AG10803 (cell line): ENCODE results near the gene DDX31.

ENCODE experiments used
- DNase-seq: peaks from one replicate; pipeline ENCODE4 v3.0.0; 2010; ENCODE audit warnings: low read depth
- H3K4me3 ChIP-seq: 2 replicates; pipeline ENCODE4 v1.5.1; 2011; ENCODE audit warnings: mild to moderate bottlenecking, low read length, control low read depth
- TF ChIP-seq, protein P1 (sequence below): conservative IDR thresholded peaks from 2 replicates; pipeline ENCODE4 v1.5.1; 2011; ENCODE audit warnings: mild to moderate bottlenecking, low read length, control low read depth, inconsistent platforms

DDX31 gene

DNA sequence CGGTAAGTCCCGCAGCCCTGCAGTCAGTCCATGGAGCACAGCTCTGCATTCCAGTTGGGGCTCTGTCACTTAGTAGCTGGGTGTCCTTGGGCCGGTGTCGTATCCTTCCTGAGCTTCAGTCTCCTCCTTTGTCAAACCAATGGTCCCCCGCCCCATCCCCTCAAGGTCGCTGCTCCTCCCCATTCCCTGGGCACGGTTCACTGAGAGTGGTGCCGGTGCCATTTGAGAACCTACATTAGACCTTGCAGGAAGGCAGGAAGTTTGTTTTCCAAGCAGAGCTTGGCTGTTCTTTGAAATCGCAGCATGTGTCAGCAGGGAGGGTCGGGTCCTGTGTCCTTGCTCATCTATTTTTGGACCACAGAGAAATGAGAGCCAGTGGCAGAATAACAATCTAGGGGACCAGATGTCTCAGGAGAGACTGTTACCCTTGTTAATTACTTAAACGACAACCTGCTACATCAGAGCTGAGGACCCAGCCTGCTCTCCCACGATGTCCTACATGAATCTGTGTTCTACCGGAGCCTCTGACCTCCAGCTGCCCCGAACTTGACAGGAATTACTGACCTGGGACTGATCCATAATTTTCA lies 109.1 kb downstream of the DDX31 start:
- TF ChIP-seq, protein P1, sequence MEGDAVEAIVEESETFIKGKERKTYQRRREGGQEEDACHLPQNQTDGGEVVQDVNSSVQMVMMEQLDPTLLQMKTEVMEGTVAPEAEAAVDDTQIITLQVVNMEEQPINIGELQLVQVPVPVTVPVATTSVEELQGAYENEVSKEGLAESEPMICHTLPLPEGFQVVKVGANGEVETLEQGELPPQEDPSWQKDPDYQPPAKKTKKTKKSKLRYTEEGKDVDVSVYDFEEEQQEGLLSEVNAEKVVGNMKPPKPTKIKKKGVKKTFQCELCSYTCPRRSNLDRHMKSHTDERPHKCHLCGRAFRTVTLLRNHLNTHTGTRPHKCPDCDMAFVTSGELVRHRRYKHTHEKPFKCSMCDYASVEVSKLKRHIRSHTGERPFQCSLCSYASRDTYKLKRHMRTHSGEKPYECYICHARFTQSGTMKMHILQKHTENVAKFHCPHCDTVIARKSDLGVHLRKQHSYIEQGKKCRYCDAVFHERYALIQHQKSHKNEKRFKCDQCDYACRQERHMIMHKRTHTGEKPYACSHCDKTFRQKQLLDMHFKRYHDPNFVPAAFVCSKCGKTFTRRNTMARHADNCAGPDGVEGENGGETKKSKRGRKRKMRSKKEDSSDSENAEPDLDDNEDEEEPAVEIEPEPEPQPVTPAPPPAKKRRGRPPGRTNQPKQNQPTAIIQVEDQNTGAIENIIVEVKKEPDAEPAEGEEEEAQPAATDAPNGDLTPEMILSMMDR, result no peak
- no peak overlapping the region for H3K4me3 ChIP-seq
- DNase-seq, result no peak

DNA sequence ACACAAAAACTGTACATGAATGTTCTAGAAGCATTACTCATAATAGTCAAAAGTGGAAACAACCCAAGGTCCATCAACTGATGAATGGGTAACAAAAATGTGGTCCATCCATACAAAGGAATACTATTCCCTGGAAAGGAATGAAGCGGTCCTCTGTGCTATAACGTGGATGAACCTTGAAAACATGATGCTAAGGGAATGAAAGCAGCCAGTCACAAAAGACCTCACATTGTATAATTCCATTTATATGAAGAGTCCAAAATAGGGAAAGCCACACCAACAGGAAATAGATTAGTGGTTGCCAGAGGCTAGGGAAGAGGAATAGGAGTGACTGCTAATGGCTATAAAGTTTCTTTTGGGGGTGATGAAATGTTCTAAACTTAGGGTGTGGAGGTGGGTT lies 110.1 kb downstream of the DDX31 start:
- DNase-seq, result no peak
- TF ChIP-seq, protein P1, result no peak
- no peak overlapping the region for H3K4me3 ChIP-seq

DNA sequence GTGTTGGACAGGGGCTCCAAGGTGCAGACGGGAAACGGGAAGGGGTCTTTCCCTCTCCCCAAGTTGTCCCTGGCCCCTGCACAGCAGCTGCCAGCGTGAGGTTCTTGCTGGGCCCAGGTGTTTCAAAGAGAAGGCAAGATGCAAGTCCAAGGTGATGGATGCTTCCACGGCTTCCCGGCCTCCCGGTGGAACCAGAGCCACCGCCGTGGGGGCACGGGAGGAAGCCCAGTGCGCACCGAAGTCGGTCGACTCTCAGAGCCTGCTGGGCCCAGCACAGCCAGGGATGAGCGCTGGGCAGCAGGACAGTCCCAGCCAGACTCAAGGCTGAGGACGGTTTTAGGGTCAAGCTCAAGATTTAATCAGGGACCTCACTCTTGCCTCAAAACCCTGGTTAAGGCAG lies 112.6 kb downstream of the DDX31 start:
- DNase-seq, result no peak
- no peak overlapping the region for H3K4me3 ChIP-seq
- TF ChIP-seq, protein P1, result no peak

DNA sequence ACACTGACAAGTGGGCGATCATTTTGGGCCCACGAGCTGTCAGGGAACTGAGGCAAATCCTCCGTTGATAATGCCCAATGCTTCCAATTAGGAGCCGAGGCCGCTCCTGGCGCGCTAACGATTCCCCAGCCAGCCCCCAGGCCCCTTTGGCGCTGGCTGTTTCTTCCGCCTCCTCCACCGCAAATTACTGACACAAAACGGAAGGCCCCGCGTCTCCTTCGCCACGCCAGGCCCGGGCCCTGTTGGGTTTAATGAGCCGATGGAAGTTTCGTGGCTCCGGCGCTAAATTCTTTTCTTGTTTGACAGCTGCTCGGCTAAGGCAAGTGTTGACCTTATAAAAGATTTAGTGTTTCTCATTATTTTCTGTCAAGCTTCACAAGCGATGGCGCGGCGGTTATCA lies 113.1 kb downstream of the DDX31 start:
- H3K4me3 ChIP-seq, result no peak overlapping the region
- DNase-seq, result no peak
- TF ChIP-seq, protein P1, result no peak

DNA sequence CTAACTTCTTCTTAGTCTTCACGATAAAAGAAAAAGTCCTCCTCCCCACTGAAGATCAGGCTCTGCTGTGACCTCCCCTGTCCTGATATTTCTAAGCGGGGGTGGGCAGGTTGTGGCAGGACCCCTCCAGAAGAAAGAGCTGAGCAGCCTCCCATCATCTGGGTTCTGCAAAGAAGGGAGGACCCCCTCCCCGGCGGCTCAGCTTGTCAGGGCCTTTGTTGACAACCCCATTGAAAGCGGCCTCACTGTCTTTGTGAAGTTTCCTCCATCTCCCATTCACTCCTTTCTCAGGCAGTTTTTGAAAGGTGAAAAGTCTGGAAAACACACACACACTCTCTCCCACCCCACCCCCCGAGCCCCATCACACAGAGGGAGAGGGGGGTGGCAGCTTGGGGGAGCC lies 113.5 kb downstream of the DDX31 start:
- TF ChIP-seq, protein P1, result no peak
- no peak for DNase-seq
- no peak overlapping the region for H3K4me3 ChIP-seq

DNA sequence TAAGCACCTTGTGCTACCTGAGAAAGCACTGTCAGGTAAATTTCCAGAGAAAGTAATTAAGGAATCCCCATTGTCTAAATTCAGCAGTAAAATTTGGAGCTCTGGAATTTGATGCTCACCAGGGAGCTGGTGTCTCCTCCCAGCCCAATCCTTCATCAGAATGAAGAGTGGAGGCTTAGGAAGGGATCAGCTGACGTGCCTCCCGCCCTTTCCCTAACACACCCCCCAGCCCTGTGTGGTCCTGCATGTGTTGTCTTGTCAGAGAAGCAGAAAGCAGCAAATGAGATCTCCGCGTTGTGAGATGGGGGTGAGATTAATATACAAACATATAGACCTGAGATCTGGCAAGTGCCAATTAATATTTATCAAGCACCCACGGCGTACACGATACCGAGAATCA lies 114.3 kb downstream of the DDX31 start:
- TF ChIP-seq, protein P1, result no peak
- H3K4me3 ChIP-seq, result no peak overlapping the region
- no peak for DNase-seq

DNA sequence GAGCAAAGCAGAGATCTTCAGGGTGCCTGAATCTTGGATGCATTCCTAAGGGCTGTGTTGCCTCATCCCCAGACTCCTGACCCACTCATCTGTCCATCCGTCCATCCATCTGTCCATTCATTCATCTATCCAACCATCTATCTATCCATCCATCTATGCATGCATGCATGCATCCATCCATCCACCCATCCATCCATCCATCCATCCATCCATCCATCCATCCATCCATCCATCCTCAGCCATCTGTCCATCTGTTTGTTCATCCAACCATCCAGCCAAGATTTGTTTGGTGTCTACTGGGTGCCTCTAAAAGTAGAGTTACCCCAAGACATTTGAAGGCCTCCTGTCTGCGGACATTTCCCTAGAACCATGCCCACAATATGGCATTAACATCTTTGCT lies 115.0 kb downstream of the DDX31 start:
- TF ChIP-seq, protein P1, result no peak
- no peak for DNase-seq
- H3K4me3 ChIP-seq, result no peak overlapping the region
